Measurements from ENCODE around the gene MLST8.

MLST8 gene

DNA sequence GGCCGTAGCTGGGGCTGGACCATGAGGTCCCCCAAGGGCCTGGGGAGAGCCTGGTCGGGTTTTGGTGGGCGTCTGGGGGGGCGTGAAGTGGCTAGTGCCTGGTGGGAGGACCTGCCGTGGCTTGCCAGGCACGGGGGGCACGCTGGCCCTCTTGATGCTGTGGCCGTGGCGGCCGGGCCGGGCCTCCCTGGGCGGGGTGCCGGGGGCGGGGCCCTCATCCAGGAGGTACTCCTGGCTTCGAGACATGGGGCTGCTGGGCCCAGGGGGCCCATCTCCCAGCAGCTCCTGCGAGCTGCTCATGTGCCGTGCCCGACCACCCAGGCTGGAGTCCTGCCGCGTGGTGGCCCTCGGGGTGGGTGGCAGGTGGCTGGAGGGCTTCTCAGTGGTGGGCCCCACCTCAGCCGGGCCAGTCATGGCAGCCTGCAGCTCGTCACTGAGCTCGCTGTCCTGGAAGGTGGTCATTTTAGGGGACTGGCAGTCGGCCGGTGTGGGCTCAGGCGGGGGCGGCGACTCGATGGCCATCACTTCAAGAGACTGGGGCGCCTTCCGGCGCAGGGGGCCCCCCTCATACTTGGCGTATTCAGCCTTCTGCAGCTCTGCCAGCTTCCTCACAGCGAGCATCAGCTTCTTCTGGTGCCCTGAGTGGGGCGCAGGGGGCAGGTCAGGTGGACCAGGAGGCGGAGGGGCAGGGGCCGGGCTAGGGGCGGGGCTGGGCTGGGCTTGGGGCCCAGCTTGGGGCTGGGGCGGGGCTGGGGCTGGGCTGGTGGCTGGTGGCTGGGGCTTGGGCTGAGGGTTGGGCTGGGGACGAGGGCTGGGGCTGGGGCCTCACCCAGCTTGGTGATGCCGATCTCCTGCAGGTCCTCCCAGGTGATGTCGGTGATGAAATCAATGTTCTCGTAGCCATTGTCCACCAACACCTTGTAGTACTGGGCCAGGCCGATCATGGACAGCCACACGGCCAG is 24.0 kb upstream of the MLST8 start:
- TF ChIP-seq FOXM1 (IDR thresholded peaks at IDR 0.05; ENCODE audit: borderline replicate concordance, low read depth) (no peak), RAD21 (IDR thresholded peaks at IDR 0.05; ENCODE audit: low read depth) (no peak), YY1 (IDR thresholded peaks at IDR 0.05; ENCODE audit: low read depth) (no peak), TEAD4 (IDR thresholded peaks at IDR 0.05) (no peak), EP300 (IDR thresholded peaks at IDR 0.05; ENCODE audit: borderline replicate concordance) (no peak)
- TF ChIP-seq, protein P1, sequence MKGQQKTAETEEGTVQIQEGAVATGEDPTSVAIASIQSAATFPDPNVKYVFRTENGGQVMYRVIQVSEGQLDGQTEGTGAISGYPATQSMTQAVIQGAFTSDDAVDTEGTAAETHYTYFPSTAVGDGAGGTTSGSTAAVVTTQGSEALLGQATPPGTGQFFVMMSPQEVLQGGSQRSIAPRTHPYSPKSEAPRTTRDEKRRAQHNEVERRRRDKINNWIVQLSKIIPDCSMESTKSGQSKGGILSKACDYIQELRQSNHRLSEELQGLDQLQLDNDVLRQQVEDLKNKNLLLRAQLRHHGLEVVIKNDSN (IDR thresholded peaks at IDR 0.05), result 0 out of 2 replicates have a peak, but pooled peaks have one; percentile 3

DNA sequence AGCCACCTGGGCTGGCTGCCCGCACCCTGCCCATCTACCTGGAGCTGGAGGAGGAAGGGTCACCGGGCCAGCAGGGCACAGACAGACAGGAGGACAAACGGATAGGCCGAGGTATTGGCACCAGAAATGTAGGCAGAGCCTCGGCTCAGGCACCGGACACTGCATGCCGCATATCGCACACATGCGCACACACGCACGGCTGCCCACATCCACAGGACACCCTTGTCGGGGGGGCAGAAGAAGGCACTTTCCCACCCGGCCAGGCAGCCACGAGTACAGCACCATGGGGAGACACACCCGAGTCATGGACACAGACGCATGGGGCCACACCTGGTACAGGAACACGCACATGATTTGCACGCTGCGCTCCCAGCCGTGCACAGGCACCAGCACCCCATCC is 23.3 kb upstream of the MLST8 start:
- TF ChIP-seq EGR1 (IDR thresholded peaks at IDR 0.05) (no peak), YY1 (IDR thresholded peaks at IDR 0.05; ENCODE audit: low read depth) (no peak), FOXM1 (IDR thresholded peaks at IDR 0.05; ENCODE audit: borderline replicate concordance, low read depth) (no peak), EP300 (IDR thresholded peaks at IDR 0.05; ENCODE audit: borderline replicate concordance) (no peak), CREB1 (IDR thresholded peaks at IDR 0.05; ENCODE audit: low read depth) (no peak), CEBPB (IDR thresholded peaks at IDR 0.05) (no peak), TCF12 (IDR thresholded peaks at IDR 0.05; ENCODE audit: low read depth) (no peak), NFIC (IDR thresholded peaks at IDR 0.05) (no peak), TEAD4 (IDR thresholded peaks at IDR 0.05) (no peak), ZBTB7A (IDR thresholded peaks at IDR 0.05; ENCODE audit: low read depth) (no peak), TAF1 (IDR thresholded peaks at IDR 0.05; ENCODE audit: low read depth) (no peak), RAD21 (IDR thresholded peaks at IDR 0.05; ENCODE audit: low read depth) (no peak)
- TF ChIP-seq, protein P2, sequence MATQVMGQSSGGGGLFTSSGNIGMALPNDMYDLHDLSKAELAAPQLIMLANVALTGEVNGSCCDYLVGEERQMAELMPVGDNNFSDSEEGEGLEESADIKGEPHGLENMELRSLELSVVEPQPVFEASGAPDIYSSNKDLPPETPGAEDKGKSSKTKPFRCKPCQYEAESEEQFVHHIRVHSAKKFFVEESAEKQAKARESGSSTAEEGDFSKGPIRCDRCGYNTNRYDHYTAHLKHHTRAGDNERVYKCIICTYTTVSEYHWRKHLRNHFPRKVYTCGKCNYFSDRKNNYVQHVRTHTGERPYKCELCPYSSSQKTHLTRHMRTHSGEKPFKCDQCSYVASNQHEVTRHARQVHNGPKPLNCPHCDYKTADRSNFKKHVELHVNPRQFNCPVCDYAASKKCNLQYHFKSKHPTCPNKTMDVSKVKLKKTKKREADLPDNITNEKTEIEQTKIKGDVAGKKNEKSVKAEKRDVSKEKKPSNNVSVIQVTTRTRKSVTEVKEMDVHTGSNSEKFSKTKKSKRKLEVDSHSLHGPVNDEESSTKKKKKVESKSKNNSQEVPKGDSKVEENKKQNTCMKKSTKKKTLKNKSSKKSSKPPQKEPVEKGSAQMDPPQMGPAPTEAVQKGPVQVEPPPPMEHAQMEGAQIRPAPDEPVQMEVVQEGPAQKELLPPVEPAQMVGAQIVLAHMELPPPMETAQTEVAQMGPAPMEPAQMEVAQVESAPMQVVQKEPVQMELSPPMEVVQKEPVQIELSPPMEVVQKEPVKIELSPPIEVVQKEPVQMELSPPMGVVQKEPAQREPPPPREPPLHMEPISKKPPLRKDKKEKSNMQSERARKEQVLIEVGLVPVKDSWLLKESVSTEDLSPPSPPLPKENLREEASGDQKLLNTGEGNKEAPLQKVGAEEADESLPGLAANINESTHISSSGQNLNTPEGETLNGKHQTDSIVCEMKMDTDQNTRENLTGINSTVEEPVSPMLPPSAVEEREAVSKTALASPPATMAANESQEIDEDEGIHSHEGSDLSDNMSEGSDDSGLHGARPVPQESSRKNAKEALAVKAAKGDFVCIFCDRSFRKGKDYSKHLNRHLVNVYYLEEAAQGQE (IDR thresholded peaks at IDR 0.05; ENCODE audit: low read depth), result no peak
- TF ChIP-seq, protein P3, sequence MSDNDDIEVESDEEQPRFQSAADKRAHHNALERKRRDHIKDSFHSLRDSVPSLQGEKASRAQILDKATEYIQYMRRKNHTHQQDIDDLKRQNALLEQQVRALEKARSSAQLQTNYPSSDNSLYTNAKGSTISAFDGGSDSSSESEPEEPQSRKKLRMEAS (IDR thresholded peaks at IDR 0.05), result no peak
- TF ChIP-seq, protein P1 (IDR thresholded peaks at IDR 0.05), result no peak

DNA sequence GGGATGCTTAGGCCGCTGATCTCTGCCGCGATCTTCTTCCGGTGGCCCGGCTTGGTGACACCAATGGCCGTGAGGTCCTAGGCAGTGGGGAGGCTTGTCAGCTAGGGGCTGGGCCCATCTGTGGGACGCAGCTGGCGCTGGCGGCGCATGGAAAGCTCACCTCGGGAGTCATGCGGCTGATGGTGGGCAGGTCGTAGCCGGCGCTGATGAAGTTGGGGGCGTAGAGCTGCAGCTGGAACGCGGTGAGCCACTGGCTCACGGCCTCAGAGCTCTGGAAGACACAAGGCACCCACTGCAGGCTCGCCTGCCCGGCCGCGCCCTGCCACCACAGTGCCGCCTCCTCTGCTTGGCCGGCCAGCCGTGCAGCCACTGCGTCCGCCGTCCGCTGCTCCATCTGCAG is 21.6 kb upstream of the MLST8 start:
- TF ChIP-seq TAF1 (IDR thresholded peaks at IDR 0.05; ENCODE audit: low read depth) (no peak), CEBPB (IDR thresholded peaks at IDR 0.05) (no peak), TCF12 (IDR thresholded peaks at IDR 0.05; ENCODE audit: low read depth) (no peak), FOXM1 (IDR thresholded peaks at IDR 0.05; ENCODE audit: borderline replicate concordance, low read depth) (no peak), EP300 (IDR thresholded peaks at IDR 0.05; ENCODE audit: borderline replicate concordance) (no peak), ZBTB7A (IDR thresholded peaks at IDR 0.05; ENCODE audit: low read depth) (no peak), TEAD4 (IDR thresholded peaks at IDR 0.05) (no peak), NFIC (IDR thresholded peaks at IDR 0.05) (no peak), CREB1 (IDR thresholded peaks at IDR 0.05; ENCODE audit: low read depth) (no peak), RAD21 (IDR thresholded peaks at IDR 0.05; ENCODE audit: low read depth) (no peak), EGR1 (IDR thresholded peaks at IDR 0.05) (no peak), YY1 (IDR thresholded peaks at IDR 0.05; ENCODE audit: low read depth) (no peak)
- TF ChIP-seq, protein P3 (IDR thresholded peaks at IDR 0.05), result no peak
- TF ChIP-seq, protein P1 (IDR thresholded peaks at IDR 0.05), result no peak
- TF ChIP-seq, protein P2 (IDR thresholded peaks at IDR 0.05; ENCODE audit: low read depth), result no peak

DNA sequence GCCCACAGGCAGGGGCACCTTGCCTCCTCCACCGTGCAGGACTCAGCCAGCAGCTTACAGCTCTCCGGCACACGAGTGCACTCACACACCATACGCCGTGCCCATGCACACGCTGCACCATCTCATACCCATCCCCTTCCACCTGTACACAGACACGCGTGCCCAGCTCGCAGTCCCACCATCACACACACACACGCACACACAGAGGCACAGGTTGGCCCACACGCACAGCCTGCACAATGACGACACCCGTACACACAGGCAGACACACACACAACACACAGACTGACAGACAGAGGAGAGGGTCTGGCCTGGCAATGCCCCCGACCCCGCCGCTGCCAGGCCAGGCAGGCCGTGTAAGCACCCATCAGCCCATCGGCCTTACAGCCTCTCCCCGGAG is 20.9 kb upstream of the MLST8 start:
- TF ChIP-seq TEAD4 (IDR thresholded peaks at IDR 0.05), result no peak
- TF ChIP-seq, protein P1 (IDR thresholded peaks at IDR 0.05), result no peak
- no peak for TF ChIP-seq FOXM1 (IDR thresholded peaks at IDR 0.05; ENCODE audit: borderline replicate concordance, low read depth)
- TF ChIP-seq EGR1 (IDR thresholded peaks at IDR 0.05), result no peak
- no peak for TF ChIP-seq EP300 (IDR thresholded peaks at IDR 0.05; ENCODE audit: borderline replicate concordance)
- no peak for TF ChIP-seq CEBPB (IDR thresholded peaks at IDR 0.05)
- no peak for TF ChIP-seq TCF12 (IDR thresholded peaks at IDR 0.05; ENCODE audit: low read depth)
- TF ChIP-seq, protein P3 (IDR thresholded peaks at IDR 0.05), result no peak
- TF ChIP-seq CREB1 (IDR thresholded peaks at IDR 0.05; ENCODE audit: low read depth), result no peak
- no peak for TF ChIP-seq NFIC (IDR thresholded peaks at IDR 0.05)
- TF ChIP-seq YY1 (IDR thresholded peaks at IDR 0.05; ENCODE audit: low read depth), result no peak
- no peak for TF ChIP-seq ZBTB7A (IDR thresholded peaks at IDR 0.05; ENCODE audit: low read depth)
- TF ChIP-seq RAD21 (IDR thresholded peaks at IDR 0.05; ENCODE audit: low read depth), result no peak
- TF ChIP-seq, protein P2 (IDR thresholded peaks at IDR 0.05; ENCODE audit: low read depth), result no peak

Measured in Ishikawa (cell line).